Common myeloid progenitor, CD34-positive (primary cell): Measurements from ENCODE around the gene POLD1.

Experiments used
- CTCF ChIA-PET: fragments of 350-600 bp; sonication (Branson Sonifier 250); formaldehyde crosslinking; loops from one replicate; lab custom pipeline; 2021; ENCODE audit warnings: antibody characterized with exemption; lab: Charles Lee
- POLR2A ChIA-PET: fragments of 350-600 bp; sonication (Branson Sonifier 250); formaldehyde crosslinking; loops from one replicate; lab custom pipeline; 2021; ENCODE audit warnings: antibody characterized with exemption; lab: Charles Lee
- DNase-seq, 3 donors: peaks; one replicate each; pipeline versions ENCODE4 v3.0.0 to v3.0.0-alpha.2; 2013
- H3K27ac ChIP-seq, 2 experiments: 1 replicate in 1 of 2; 2 replicates in 1 of 2; pipeline ENCODE4 v1.7.0; 2013; ENCODE audit warnings: inconsistent platforms in 2 of 2, low read length in 2 of 2, mild to moderate bottlenecking in 2 of 2, low read depth in 1 of 2, moderate library complexity in 1 of 2; ENCODE audit not compliant: severe bottlenecking in 2 of 2, insufficient read depth in 1 of 2, poor library complexity in 1 of 2
- H3K27me3 ChIP-seq, 5 experiments: replicated peaks in 2 of 5; 1 replicate in 3 of 5; 2 replicates in 2 of 5; pipeline versions ENCODE4 v1.6.1 to v1.7.0; 2013; ENCODE audit warnings: low read length in 4 of 5, mild to moderate bottlenecking in 2 of 5, moderate library complexity in 2 of 5, inconsistent platforms in 1 of 5; ENCODE audit not compliant: insufficient read depth in 5 of 5, control insufficient read depth in 4 of 5
- H3K36me3 ChIP-seq, 4 experiments: 1 replicate in 2 of 4; 2 replicates in 2 of 4; pipeline versions ENCODE4 v1.6.1 to v1.7.0; 2013; ENCODE audit warnings: low read length in 3 of 4, control low read depth in 1 of 4, mild to moderate bottlenecking in 1 of 4; ENCODE audit not compliant: control insufficient read depth in 4 of 4, insufficient read depth in 4 of 4
- H3K4me1 ChIP-seq, 4 experiments: 1 replicate in 3 of 4; 2 replicates in 1 of 4; pipeline versions ENCODE4 v1.6.1 to v1.7.1; 2013; ENCODE audit warnings: low read length in 3 of 4, mild to moderate bottlenecking in 3 of 4, control low read depth in 1 of 4, inconsistent platforms in 1 of 4, moderate library complexity in 1 of 4; ENCODE audit not compliant: control insufficient read depth in 4 of 4, insufficient read depth in 4 of 4; ENCODE audit errors: control extremely low read depth in 1 of 4
- H3K4me3 ChIP-seq, 7 experiments: 1 replicate in 4 of 7; 2 replicates in 3 of 7; pipeline versions ENCODE4 v1.5.1 to v1.7.0; 2013; ENCODE audit warnings: mild to moderate bottlenecking in 7 of 7, low read length in 6 of 7, moderate library complexity in 6 of 7, inconsistent platforms in 2 of 7, low read depth in 2 of 7, control low read depth in 1 of 7; ENCODE audit not compliant: insufficient read depth in 4 of 7, control insufficient read depth in 1 of 7; ENCODE audit errors: extremely low read depth in 1 of 7
- H3K9me3 ChIP-seq, 5 experiments: 1 replicate in 4 of 5; 2 replicates in 1 of 5; pipeline versions ENCODE4 v1.6.1 to v1.7.1; 2013; ENCODE audit warnings: low read length in 4 of 5, mild to moderate bottlenecking in 2 of 5, inconsistent platforms in 1 of 5, low read depth in 1 of 5, moderate library complexity in 1 of 5; ENCODE audit not compliant: control insufficient read depth in 4 of 5, insufficient read depth in 2 of 5; ENCODE audit errors: control extremely low read depth in 1 of 5
- WGBS: methylation state at CpG from one replicate; pipeline ENCODE4 v1.1.5; 2013; ENCODE audit not compliant: insufficient coverage; 5-methylcytosine and 5-hydroxymethylcytosine counted together

POLD1 gene

DNA sequence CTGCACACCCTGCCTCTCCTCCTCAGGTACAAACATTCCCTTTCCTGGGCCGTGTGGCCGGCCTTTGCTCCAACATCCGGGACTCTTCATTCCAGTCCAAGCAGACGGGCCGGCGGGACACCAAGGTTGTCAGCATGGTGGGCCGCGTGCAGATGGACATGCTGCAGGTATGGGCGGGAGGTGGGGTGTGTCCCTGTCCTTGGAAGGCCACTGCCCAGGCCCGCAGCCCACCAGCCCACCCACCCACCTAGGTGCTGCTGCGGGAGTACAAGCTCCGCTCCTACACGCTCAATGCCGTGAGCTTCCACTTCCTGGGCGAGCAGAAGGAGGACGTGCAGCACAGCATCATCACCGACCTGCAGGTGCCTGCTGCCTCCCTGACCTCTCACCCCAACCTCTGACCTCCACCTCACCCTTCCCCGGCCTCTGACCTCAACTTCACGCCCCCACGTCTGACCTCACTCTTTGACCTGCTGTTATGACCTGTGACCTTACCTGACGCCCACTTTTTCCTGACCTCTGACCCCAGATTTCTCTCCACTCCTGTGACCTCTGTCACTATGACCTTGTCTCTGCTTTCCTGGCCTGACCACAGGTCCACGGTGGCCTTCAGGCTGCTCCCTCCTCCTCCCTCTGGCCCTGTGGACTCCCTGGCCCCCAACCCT, 22.1 kb downstream of the POLD1 start:
- CTCF ChIA-PET: no interaction called here
- POLR2A ChIA-PET: no interaction called here
- Histone ChIP-seq H3K4me3 (no peak overlapping the region), H3K27me3 (no peaks in the 10 kb centered on the region), H3K27ac (no peak overlapping the region), H3K9me3 (no peaks in the 10 kb centered on the region), H3K4me1 (no peaks in the 10 kb centered on the region), H3K36me3 (peaks cover 2 to 80% (median 43%) of the 10 kb centered on the region in 4 experiments)
- no peak for DNase-seq
- WGBS: 94% methylated on average over 11 of the region's 22 CpGs

GRCh38 chr19:50406829-50407228, 22.7 kb downstream of the POLD1 start:
- H3K9me3 ChIP-seq: no peaks in the 10 kb centered on the region
- H3K4me1 ChIP-seq: no peaks in the 10 kb centered on the region
- ChIA-PET CTCF (no interaction called here), POLR2A (no interaction called here)
- H3K27me3 ChIP-seq: no peaks in the 10 kb centered on the region
- H3K27ac ChIP-seq: no peak overlapping the region
- DNase-seq: no peak
- H3K4me3 ChIP-seq: no peak overlapping the region
- WGBS: 98% methylated on average over 16 of the region's 19 CpGs
- H3K36me3 ChIP-seq: peaks cover 2 to 77% (median 45%) of the 10 kb centered on the region in 4 experiments

DNA sequence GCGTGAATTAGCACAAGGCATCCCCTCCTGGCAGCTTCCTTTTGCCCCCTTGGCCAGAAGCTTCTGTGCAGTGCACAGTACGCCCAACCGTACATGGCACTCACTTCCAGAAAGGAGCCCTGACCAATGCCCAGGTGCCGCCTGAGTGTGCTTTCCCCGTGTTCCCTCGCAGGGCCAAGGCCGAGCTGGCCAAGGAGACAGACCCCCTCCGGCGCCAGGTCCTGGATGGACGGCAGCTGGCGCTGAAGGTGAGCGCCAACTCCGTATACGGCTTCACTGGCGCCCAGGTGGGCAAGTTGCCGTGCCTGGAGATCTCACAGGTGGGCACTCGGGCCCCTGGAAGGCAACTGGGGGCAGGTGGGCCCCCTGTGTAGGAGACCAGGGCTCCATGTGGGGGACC, 25.2 kb downstream of the POLD1 start:
- Histone ChIP-seq H3K9me3 (peaks cover 0 to 1% (median 0%) of the 10 kb centered on the region in 5 experiments), H3K27me3 (no peaks in the 10 kb centered on the region), H3K4me3 (no peak overlapping the region), H3K36me3 (peaks cover 2 to 71% (median 32%) of the 10 kb centered on the region in 4 experiments), H3K27ac (no peak overlapping the region), H3K4me1 (peaks cover 0 to under 1% (median under 1%) of the 10 kb centered on the region in 4 experiments)
- ChIA-PET CTCF (interaction anchor here (1.4 kb wide), 1 partner anchor 19 kb away, joined by 4 read pairs; no protein-coding TSS in a partner anchor), POLR2A (no interaction called here)
- WGBS: 97% methylated on average over 17 of the region's 17 CpGs
- DNase-seq: no peak

DNA sequence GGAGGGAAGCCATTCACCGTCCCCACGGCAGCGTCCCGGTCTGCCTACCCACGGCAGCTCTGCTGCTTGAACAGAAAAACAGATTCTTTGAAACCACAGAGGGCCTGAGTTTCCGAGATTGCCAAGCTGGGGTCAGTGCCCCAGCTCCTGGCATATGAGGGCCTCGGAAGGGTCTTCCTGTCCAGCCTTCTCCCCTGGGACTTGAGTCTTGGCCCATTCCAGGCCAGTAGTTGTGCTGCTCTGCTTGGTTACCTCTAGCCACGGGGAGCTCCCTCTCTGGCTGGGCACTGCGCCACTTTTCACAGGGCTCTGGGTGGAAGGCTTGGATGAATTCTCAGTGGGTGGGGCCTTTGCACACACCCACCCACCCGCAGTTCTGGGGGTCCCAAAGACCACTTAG, 26.0 kb downstream of the POLD1 start:
- peaks cover 0 to 1% (median 0%) of the 10 kb centered on the region in 5 experiments for H3K9me3 ChIP-seq
- H3K27ac ChIP-seq: no peak overlapping the region
- CTCF ChIA-PET: interaction anchor here (1.4 kb wide), 1 partner anchor 18 kb away, joined by 4 read pairs; no protein-coding TSS in a partner anchor
- 98% methylated on average over 7 of the region's 10 CpGs for WGBS
- no peak for DNase-seq
- no peaks in the 10 kb centered on the region for H3K27me3 ChIP-seq
- POLR2A ChIA-PET: no interaction called here
- H3K4me3 ChIP-seq: no peak overlapping the region
- peaks cover 2 to 73% (median 30%) of the 10 kb centered on the region in 4 experiments for H3K36me3 ChIP-seq
- peaks cover 0 to 8% (median 7%) of the 10 kb centered on the region in 4 experiments for H3K4me1 ChIP-seq

DNA sequence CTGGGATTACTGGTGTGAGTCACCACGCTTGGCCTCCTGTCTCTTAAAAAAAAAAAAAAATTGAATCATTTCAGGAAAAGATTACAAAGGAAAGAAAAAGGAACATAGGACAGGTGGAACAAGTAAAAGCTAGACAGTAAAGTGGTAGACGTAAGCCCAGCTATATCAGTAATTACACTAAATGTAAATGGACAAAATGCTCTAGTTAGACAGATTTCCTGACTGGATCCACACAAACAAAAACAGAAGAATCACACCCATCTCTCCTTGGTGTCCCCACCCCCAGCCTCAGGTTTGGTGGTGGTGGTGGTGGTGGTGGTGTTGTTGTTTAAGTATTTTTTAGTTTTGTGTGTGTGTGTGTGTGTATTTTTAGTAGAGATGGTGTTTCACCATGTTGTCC, 28.3 kb downstream of the POLD1 start:
- Histone ChIP-seq H3K4me1 (peaks cover 0 to 24% (median 20%) of the 10 kb centered on the region in 4 experiments), H3K27me3 (no peaks in the 10 kb centered on the region), H3K36me3 (peaks cover 2 to 57% (median 22%) of the 10 kb centered on the region in 4 experiments), H3K4me3 (no peak overlapping the region), H3K9me3 (peaks cover 0 to 1% (median 0%) of the 10 kb centered on the region in 5 experiments), H3K27ac (no peak overlapping the region)
- no peak for DNase-seq
- POLR2A ChIA-PET: interaction anchor here (0.7 kb wide), 1 partner anchor 27 kb away, joined by 4 read pairs; no protein-coding TSS in a partner anchor
- WGBS: no CpG with 5 or more reads among the region's 2 CpGs
- CTCF ChIA-PET: interaction anchor here (1.0 to 1.3 kb wide), 2 partner anchors 43 to 48 kb away, joined by 3 read pairs; no protein-coding TSS in a partner anchor

GRCh38 chr19:50413096-50413495, 28.9 kb downstream of the POLD1 start:
- Histone ChIP-seq H3K27ac (no peak overlapping the region), H3K27me3 (no peaks in the 10 kb centered on the region), H3K4me1 (peaks cover 0 to 26% (median 20%) of the 10 kb centered on the region in 4 experiments), H3K9me3 (peaks cover 0 to 1% (median 0%) of the 10 kb centered on the region in 5 experiments), H3K36me3 (peaks cover 2 to 59% (median 22%) of the 10 kb centered on the region in 4 experiments), H3K4me3 (no peak overlapping the region)
- POLR2A ChIA-PET: no interaction called here
- no peak for DNase-seq
- 94% methylated on average over 9 of the region's 13 CpGs for WGBS
- CTCF ChIA-PET: interaction anchor here (1.0 kb wide), 1 partner anchor 44 kb away, joined by 3 read pairs; no protein-coding TSS in a partner anchor

DNA sequence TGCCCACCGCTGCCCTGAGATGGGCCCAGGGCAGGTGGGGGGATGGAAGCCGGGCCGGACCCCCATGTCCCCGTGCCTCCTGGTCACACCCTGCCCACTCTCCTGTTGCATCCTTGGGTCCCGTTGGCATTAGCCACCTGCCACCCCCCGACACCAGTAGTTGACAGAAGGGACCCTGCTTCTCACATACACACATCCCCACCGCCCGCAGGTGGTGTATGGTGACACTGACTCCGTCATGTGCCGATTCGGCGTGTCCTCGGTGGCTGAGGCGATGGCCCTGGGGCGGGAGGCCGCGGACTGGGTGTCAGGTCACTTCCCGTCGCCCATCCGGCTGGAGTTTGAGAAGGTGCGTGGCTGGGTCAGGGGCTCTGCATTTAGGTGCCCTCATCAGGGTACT, 29.4 kb downstream of the POLD1 start:
- peaks cover 0 to 1% (median 0%) of the 10 kb centered on the region in 5 experiments for H3K9me3 ChIP-seq
- no peak overlapping the region for H3K4me3 ChIP-seq
- 97% methylated on average over 15 of the region's 21 CpGs for WGBS
- H3K36me3 ChIP-seq: peaks cover 2 to 58% (median 21%) of the 10 kb centered on the region in 4 experiments
- no peak overlapping the region for H3K27ac ChIP-seq
- POLR2A ChIA-PET: no interaction called here
- H3K27me3 ChIP-seq: peaks cover 0 to 2% (median 0%) of the 10 kb centered on the region in 5 experiments
- CTCF ChIA-PET: interaction anchor here (1.0 kb wide), 1 partner anchor 45 kb away, joined by 3 read pairs; no protein-coding TSS in a partner anchor
- DNase-seq: no peak
- H3K4me1 ChIP-seq: peaks cover 0 to 30% (median 22%) of the 10 kb centered on the region in 4 experiments
